ENCODE data around the gene CTBP2.

CTBP2 gene

DNA sequence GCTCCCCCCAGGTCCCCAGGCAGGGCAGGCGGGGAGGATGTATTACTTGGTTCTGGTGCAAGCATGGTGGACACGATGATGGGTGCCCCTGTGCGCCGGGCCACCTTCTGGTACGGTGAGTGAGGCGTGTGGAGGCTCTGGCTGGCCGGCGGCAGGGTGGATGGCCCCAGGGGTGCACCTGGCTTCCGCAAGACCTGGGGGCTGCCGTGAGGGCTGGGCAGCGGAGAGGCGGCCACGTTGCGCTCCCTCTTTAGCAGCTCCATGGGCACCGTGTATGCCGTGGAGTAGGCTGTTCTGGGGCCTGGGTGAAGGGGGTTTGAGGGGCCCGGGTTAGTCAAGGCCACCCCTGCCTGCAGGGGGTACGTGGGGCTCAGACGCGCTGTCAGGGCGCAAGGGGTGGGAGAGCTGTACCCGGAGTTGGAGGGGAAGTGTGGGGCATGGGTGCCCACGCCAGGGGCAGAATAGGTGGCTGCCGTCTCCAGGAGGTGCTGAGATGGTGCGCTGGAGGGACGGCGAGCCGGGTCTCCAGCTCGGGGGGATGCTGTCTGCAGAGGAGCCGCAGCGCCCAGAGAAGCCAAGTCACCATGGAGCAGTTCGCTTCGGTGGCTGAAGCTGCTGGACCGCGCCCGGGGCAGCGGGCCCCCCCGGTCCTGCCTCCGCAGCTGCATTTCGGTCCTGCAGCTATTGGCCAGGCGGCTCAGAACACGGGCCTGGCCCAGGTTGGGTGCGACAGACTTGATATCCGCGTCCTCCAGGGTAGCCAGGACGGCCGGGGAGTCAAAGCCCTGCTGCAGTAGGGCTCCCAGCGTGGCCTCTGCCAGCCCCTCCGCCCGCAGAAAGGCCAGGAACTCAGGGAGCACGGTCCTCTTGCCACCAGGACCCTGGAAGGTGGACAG lies 134.1 kb downstream of the CTBP2 start:
- H3K27ac ChIP-seq, result peak overlapping the region; percentile 80
- TF ChIP-seq CTCF (conservative IDR thresholded peaks at IDR 0.05), result no peak
- TF ChIP-seq ZFX (IDR thresholded peaks at IDR 0.05), result no peak

GRCh38 chr10:125025341-125025740 lies 135.0 kb downstream of the CTBP2 start:
- H3K27ac ChIP-seq, result peak overlapping the region; percentile 80
- no peak for TF ChIP-seq ZFX (IDR thresholded peaks at IDR 0.05)
- TF ChIP-seq CTCF (conservative IDR thresholded peaks at IDR 0.05), result no peak

DNA sequence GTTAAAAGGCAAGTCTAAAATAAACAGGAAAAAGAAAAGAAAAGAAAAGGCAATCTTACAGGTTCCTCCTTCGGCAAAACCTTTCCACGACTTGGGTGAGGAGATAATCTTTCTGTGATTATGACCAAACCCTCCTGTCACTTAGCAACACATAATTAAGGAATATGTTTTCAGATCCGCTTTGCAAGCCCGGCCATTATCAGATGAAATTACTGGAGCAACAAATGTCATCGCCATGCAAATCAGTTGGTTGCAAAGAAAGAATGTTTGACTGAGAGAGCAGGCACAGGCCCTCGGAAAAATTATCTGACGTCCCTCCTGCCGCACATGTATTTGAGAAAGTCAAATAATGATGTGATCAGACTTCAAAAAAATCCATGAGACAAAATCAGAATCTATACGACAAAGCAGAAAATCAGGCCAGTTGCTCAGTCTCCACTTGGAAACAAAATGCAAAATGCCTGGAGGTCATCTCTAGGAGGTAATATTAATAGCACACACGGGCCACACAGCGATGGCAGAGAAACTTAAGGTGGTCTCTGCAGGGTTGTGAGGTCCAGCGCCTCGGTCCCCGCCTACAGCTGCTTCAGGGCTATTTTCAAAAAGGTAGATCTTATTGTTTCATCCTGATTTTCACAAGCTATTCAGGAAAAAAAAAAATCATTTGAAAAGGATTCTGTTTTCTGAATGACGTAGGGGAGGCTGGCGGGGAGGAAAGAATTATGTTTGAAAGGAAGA lies 135.7 kb downstream of the CTBP2 start:
- peak overlapping the region; percentile 80 for H3K27ac ChIP-seq
- TF ChIP-seq CTCF (conservative IDR thresholded peaks at IDR 0.05), result no peak
- no peak for TF ChIP-seq ZFX (IDR thresholded peaks at IDR 0.05)

- H3K27ac ChIP-seq, result peak overlapping the region; percentile 80
- no peak for TF ChIP-seq ZFX (IDR thresholded peaks at IDR 0.05)
- TF ChIP-seq CTCF (conservative IDR thresholded peaks at IDR 0.05), result no peak
These were observed 136.4 kb downstream of the CTBP2 start for GRCh38 chr10:125023862-125024496.

- peak overlapping the region; percentile 80 for H3K27ac ChIP-seq
- no peak for TF ChIP-seq ZFX (IDR thresholded peaks at IDR 0.05)
- no peak for TF ChIP-seq CTCF (conservative IDR thresholded peaks at IDR 0.05)
These were observed 137.1 kb downstream of the CTBP2 start for GRCh38 chr10:125023255-125023654.

GRCh38 chr10:125022671-125023070 lies 137.7 kb downstream of the CTBP2 start:
- TF ChIP-seq ZFX (IDR thresholded peaks at IDR 0.05) (no peak), CTCF (conservative IDR thresholded peaks at IDR 0.05) (no peak)
- peak overlapping the region; percentile 80 for H3K27ac ChIP-seq

Data from C4-2B (cell line).